H9 (cell line): ENCODE measurements around the gene MAML3. TPM values are rescaled to one million over a fixed set of nuclear protein-coding genes. Genes with fewer than 3 reads are reported as not detected.

ENCODE experiments used
- DNase-seq: peaks from one replicate; pipeline ENCODE4 v3.0.0-alpha.2; 2017
- H2AFZ ChIP-seq: one replicate; pipeline ENCODE4 v1.6.1; 2013; ENCODE audit warnings: mild to moderate bottlenecking, low read length, control low read depth, moderate library complexity
- H2AK5ac ChIP-seq: 2 replicates; pipeline ENCODE4 v1.6.1; 2013; ENCODE audit warnings: low read length, control low read depth, mixed read lengths; ENCODE audit not compliant: insufficient read length
- H2BK120ac ChIP-seq: one replicate; pipeline ENCODE4 v1.6.1; 2013; ENCODE audit warnings: low read depth, mild to moderate bottlenecking, low read length, control low read depth, inconsistent platforms; ENCODE audit not compliant: poor library complexity, severe bottlenecking
- H2BK12ac ChIP-seq: 2 replicates; pipeline ENCODE4 v1.6.1; 2013; ENCODE audit warnings: low read length, control low read depth, mixed read lengths, low read depth; ENCODE audit not compliant: insufficient read length
- H2BK15ac ChIP-seq: 2 replicates; pipeline ENCODE4 v1.6.1; 2013; ENCODE audit warnings: low read depth, low read length, control low read depth
- H2BK20ac ChIP-seq: one replicate; pipeline ENCODE4 v1.6.1; 2013; ENCODE audit warnings: low read depth, mild to moderate bottlenecking, low read length, control low read depth, inconsistent platforms; ENCODE audit not compliant: poor library complexity, severe bottlenecking
- H2BK5ac ChIP-seq: 2 replicates; pipeline ENCODE4 v1.6.1; 2013; ENCODE audit warnings: low read length, control low read depth, mixed read lengths; ENCODE audit not compliant: insufficient read length
- H3K14ac ChIP-seq: 2 replicates; pipeline ENCODE4 v1.6.1; 2013; ENCODE audit warnings: low read length, control low read depth; ENCODE audit not compliant: insufficient read depth
- H3K18ac ChIP-seq: 2 replicates; pipeline ENCODE4 v1.6.1; 2013; ENCODE audit warnings: low read depth, mild to moderate bottlenecking, mixed read lengths, low read length, control low read depth; ENCODE audit not compliant: insufficient read length
- H3K23ac ChIP-seq: 2 replicates; pipeline ENCODE4 v1.6.1; 2013; ENCODE audit warnings: low read length, control low read depth, mixed read lengths, low read depth; ENCODE audit not compliant: insufficient read length
- H3K23me2 ChIP-seq: 2 replicates; pipeline ENCODE4 v1.6.1; 2013; ENCODE audit warnings: low read depth, mild to moderate bottlenecking, mixed read lengths, low read length, control low read depth; ENCODE audit not compliant: insufficient read length, poor library complexity, severe bottlenecking
- H3K27ac ChIP-seq: 2 replicates; pipeline ENCODE4 v1.5.1; 2013; ENCODE audit warnings: low read length, control low read depth, mixed read lengths, low read depth; ENCODE audit not compliant: insufficient read length
- H3K27me3 ChIP-seq: 2 replicates; pipeline ENCODE4 v1.6.1; 2013; ENCODE audit warnings: low read length, control low read depth, inconsistent platforms; ENCODE audit not compliant: insufficient read depth
- H3K4ac ChIP-seq: 2 replicates; pipeline ENCODE4 v1.6.1; 2013; ENCODE audit warnings: low read depth, mild to moderate bottlenecking, control low read depth, inconsistent platforms, low read length, moderate library complexity
- H3K4me1 ChIP-seq: 2 replicates; pipeline ENCODE4 v1.6.1; 2013; ENCODE audit warnings: low read length, control low read depth, inconsistent platforms; ENCODE audit not compliant: insufficient read depth
- H3K4me2 ChIP-seq: 2 replicates; pipeline ENCODE4 v1.6.1; 2013; ENCODE audit warnings: low read length, control low read depth, mixed read lengths; ENCODE audit not compliant: insufficient read length, insufficient read depth
- H3K56ac ChIP-seq: 2 replicates; pipeline ENCODE4 v1.6.1; 2013; ENCODE audit warnings: low read depth, mild to moderate bottlenecking, mixed read lengths, low read length, control low read depth; ENCODE audit not compliant: insufficient read length
- H3K79me1 ChIP-seq: 2 replicates; pipeline ENCODE4 v1.6.1; 2013; ENCODE audit warnings: low read depth, mild to moderate bottlenecking, moderate library complexity, low read length, control low read depth, inconsistent platforms; ENCODE audit not compliant: insufficient read depth, poor library complexity, severe bottlenecking
- H3K79me2 ChIP-seq: 2 replicates; pipeline ENCODE4 v1.6.1; 2013; ENCODE audit warnings: low read length, control low read depth, inconsistent platforms; ENCODE audit not compliant: insufficient read depth
- H3K9ac ChIP-seq: 2 replicates; pipeline ENCODE4 v1.6.1; 2013; ENCODE audit warnings: low read length, control low read depth, mixed read lengths; ENCODE audit not compliant: insufficient read length; ENCODE audit errors: extremely low read depth
- H3K9me3 ChIP-seq: one replicate; pipeline ENCODE4 v1.6.1; 2013; ENCODE audit warnings: low read depth, low read length, inconsistent platforms; ENCODE audit not compliant: control insufficient read depth
- H3T11ph ChIP-seq: one replicate; pipeline ENCODE4 v1.6.1; 2013; ENCODE audit warnings: mild to moderate bottlenecking, low read length, control low read depth, inconsistent platforms
- H4K20me1 ChIP-seq: one replicate; pipeline ENCODE4 v1.6.1; 2013; ENCODE audit not compliant: control insufficient read depth, insufficient read length, insufficient read depth
- H4K5ac ChIP-seq: 2 replicates; pipeline ENCODE4 v1.6.1; 2013; ENCODE audit warnings: low read depth, mild to moderate bottlenecking, mixed read lengths, low read length, control low read depth; ENCODE audit not compliant: insufficient read length
- H4K8ac ChIP-seq: replicated peaks from 2 replicates; pipeline ENCODE4 v1.6.1; 2013; ENCODE audit warnings: low read length, control low read depth, mixed read lengths, low read depth; ENCODE audit not compliant: insufficient read length
- H4K91ac ChIP-seq: 2 replicates; pipeline ENCODE4 v1.6.1; 2013; ENCODE audit warnings: low read depth, mild to moderate bottlenecking, moderate library complexity, mixed read lengths, low read length, control low read depth; ENCODE audit not compliant: insufficient read length
- H3K27ac Mint-ChIP-seq, 3 experiments: 2 replicates in 2 of 3; 3 replicates in 1 of 3; pipeline ENCODE4 v1.8.0; 2020 to 2021; ENCODE audit warnings: mixed read lengths in 3 of 3, mild to moderate bottlenecking in 1 of 3, moderate library complexity in 1 of 3
- H3K27me3 Mint-ChIP-seq: 2 replicates; pipeline ENCODE4 v1.8.0; 2021; ENCODE audit warnings: low read depth, mild to moderate bottlenecking, moderate library complexity, mixed read lengths
- H3K36me3 Mint-ChIP-seq, 3 experiments: 2 replicates in 2 of 3; 3 replicates in 1 of 3; pipeline ENCODE4 v1.8.0; 2020 to 2021; ENCODE audit warnings: low read depth in 3 of 3, mixed read lengths in 3 of 3; ENCODE audit not compliant: insufficient read depth in 1 of 3
- H3K4me1 Mint-ChIP-seq, 2 experiments: 2 replicates each; pipeline ENCODE4 v1.8.0; 2020; ENCODE audit warnings: mixed read lengths in 2 of 2
- H3K4me3 Mint-ChIP-seq, 2 experiments: 2 replicates in 1 of 2; 3 replicates in 1 of 2; pipeline ENCODE4 v1.8.0; 2020 to 2021; ENCODE audit warnings: mild to moderate bottlenecking in 2 of 2, mixed read lengths in 2 of 2, moderate library complexity in 1 of 2
- H3K9me3 Mint-ChIP-seq, 2 experiments: 2 replicates in 1 of 2; 3 replicates in 1 of 2; pipeline ENCODE4 v1.8.0; 2020; ENCODE audit warnings: mild to moderate bottlenecking in 2 of 2, mixed read lengths in 2 of 2, moderate library complexity in 1 of 2
- WGBS: extraction: QIAGEN DNeasy Blood & Tissue Kit; methylation state at CpG from one replicate; pipeline ENCODE4 v1.1.7; 2013; ENCODE audit warnings: missing lambda C conversion rate, low lambda C conversion rate, mixed read lengths; ENCODE audit not compliant: insufficient read length; ENCODE audit errors: extremely low coverage; 5-methylcytosine and 5-hydroxymethylcytosine counted together
- total RNA-seq: library from RNA; stranded (reverse); gene quantifications from 2 replicates; pipeline ENCODE4 v1.2.1, GENCODE V29; 2021
- TF ChIP-seq, protein P1 (sequence below): fragments of 200-600 bp; sonication (generic); conservative IDR thresholded peaks from 3 replicates; pipeline ENCODE4 v1.8.0; 2021; ENCODE audit warnings: antibody characterized with exemption, mild to moderate bottlenecking

The MAML3 gene
- total RNA-seq, 1 experiment from 2014 or later, result 3.9 TPM

DNA sequence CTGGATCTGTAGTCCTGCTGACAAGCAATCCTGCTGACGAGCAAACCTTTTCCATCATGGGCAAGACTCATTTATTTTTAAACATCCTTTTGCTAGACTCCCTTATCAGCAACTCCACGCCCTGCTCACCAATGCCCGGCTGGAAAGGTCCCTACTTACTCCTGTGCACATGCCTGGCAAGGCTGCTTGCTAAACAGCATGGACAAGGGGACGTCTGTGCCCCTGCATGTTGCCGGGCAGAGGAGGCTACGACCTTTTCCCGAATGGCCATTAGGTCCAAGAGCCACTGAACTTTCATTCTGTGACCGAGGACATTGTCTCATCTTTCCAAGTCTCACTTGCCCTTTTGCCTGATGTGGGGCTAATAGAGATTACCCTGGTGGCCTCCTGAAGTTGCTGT, 389.8 kb downstream of the MAML3 start:
- Histone ChIP-seq H2AK5ac (no peak overlapping the region), H2BK12ac (no peak overlapping the region), H2BK20ac (no peak overlapping the region), H3K4me1 (no peaks in the 10 kb centered on the region), H3K9ac (no peak overlapping the region), H4K8ac (no peak overlapping the region), H3K23me2 (no peaks in the 10 kb centered on the region), H3K23ac (no peak overlapping the region), H3K4me2 (no peak overlapping the region), H3T11ph (no peak overlapping the region), H3K56ac (no peak overlapping the region), H4K91ac (no peak overlapping the region), H4K5ac (no peak overlapping the region), H2AFZ (no peak overlapping the region), H3K4ac (no peak overlapping the region), H3K27ac (no peak overlapping the region), H3K79me1 (no peaks in the 10 kb centered on the region), H3K14ac (peak overlapping the region; percentile 62; the same call in 1 of the 2 replicates), H3K79me2 (no peaks in the 10 kb centered on the region), H3K27me3 (no peaks in the 10 kb centered on the region), H4K20me1 (no peaks in the 10 kb centered on the region), H2BK5ac (no peak overlapping the region), H2BK120ac (no peak overlapping the region), H3K18ac (no peak overlapping the region), H3K9me3 (no peaks in the 10 kb centered on the region), H2BK15ac (no peak overlapping the region)
- Mint-ChIP-seq H3K9me3 (no peaks in the 10 kb centered on the region), H3K27ac (no peak overlapping the region), H3K27me3 (peaks cover 13% of the 10 kb centered on the region), H3K4me3 (no peak overlapping the region), H3K4me1 (peaks cover 29 to 30% of the 10 kb centered on the region in 2 experiments), H3K36me3 (no peaks in the 10 kb centered on the region)
- TF ChIP-seq, protein P1, sequence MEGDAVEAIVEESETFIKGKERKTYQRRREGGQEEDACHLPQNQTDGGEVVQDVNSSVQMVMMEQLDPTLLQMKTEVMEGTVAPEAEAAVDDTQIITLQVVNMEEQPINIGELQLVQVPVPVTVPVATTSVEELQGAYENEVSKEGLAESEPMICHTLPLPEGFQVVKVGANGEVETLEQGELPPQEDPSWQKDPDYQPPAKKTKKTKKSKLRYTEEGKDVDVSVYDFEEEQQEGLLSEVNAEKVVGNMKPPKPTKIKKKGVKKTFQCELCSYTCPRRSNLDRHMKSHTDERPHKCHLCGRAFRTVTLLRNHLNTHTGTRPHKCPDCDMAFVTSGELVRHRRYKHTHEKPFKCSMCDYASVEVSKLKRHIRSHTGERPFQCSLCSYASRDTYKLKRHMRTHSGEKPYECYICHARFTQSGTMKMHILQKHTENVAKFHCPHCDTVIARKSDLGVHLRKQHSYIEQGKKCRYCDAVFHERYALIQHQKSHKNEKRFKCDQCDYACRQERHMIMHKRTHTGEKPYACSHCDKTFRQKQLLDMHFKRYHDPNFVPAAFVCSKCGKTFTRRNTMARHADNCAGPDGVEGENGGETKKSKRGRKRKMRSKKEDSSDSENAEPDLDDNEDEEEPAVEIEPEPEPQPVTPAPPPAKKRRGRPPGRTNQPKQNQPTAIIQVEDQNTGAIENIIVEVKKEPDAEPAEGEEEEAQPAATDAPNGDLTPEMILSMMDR, result no peak
- no CpG with 5 or more reads among the region's 8 CpGs for WGBS
- no peak for DNase-seq
